ENCODE data around the gene MRPL14.

MRPL14 gene

DNA sequence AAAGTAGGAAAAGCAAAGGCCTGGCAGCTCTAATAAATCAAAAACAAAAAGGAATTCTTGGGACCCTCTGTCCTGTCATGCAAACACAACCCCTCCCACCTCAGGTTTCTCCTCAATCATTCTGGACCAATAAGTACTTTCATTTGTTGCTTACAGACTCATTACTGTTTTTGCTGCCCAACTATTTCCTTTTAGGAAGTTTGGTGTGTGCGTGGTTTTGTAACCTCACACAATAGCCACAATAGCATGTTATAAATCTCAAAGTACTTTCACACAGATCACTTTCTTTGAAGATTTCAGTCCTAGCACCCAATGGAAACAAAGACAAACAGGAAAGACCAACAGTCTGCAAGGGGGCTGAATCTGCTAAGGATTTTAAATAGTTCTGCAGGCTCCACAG is 4.5 kb downstream of the MRPL14 start:
- DNase-seq, result peak in 1 of 5 donors; percentile 49

DNA sequence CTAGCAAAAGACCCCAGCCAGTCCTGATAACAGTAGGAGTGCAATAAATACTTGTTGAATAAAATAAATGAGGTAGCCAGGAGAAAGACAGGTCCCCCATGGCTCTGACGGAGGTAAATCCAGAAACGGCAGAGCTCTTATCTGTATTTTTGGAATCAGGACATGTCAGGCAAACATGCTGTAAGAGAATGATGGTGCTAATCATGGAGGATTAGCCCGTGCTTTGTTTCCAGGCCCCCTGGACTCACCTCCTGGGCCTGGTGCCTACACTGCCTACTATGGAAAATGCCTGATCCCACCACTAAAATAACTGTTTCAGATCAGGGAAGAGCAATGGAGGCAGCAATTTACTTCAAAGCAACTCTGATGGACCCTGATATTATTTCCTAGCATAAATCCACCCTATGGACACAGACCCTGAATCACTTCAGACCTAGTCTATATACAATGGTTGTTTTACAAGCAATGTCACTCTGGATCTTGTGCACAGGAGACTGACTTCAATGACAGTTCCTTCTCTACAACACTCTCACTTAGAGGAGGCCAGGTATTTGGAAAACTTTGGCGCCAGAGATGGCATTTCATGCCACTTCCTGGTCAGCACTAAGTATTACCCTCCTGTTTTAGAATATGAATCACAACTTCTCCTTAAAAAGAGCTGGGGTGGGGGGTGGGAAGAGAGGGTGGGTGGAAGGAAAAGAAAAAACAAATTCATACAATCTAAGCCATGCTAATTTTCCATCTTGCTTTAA is 6.4 kb downstream of the MRPL14 start:
- no peak for DNase-seq

GRCh38 chr6:44119704-44120262 is 7.5 kb downstream of the MRPL14 start:
- no peak for DNase-seq

DNA sequence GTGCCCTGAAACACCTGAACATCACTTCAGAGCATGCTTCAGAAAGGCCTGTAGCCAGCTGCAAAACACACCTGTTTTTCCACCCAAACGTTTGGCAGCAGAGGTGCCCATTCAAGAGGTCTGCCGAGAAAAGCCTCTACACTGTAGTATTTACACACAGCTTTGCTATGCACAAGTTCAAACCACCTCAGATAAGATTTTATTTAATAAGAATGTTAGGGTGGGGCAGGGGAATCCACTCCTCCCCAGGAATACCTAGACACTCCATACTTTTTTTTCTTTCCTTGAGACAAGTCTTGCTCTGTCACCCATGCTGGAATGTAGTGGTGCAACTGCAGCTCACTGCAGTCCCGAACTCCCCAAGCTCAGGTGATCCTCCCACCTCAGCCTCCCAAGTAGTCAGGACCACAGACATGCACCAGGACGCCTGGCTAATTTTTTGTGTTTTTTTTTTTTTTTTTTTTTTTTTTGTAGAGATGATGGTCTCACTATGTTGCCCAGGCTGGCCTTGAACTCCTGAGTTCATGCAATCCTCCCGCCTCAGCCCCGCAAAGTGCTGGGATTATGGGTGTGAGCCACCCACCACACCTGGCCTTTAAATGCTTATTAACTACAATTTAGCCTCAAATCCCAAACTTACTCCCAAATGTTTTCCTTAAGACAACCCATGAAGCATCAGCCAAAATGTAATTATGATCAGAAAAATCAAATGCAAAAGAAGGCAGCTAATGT is 9.7 kb downstream of the MRPL14 start:
- DNase-seq, result no peak

DNA sequence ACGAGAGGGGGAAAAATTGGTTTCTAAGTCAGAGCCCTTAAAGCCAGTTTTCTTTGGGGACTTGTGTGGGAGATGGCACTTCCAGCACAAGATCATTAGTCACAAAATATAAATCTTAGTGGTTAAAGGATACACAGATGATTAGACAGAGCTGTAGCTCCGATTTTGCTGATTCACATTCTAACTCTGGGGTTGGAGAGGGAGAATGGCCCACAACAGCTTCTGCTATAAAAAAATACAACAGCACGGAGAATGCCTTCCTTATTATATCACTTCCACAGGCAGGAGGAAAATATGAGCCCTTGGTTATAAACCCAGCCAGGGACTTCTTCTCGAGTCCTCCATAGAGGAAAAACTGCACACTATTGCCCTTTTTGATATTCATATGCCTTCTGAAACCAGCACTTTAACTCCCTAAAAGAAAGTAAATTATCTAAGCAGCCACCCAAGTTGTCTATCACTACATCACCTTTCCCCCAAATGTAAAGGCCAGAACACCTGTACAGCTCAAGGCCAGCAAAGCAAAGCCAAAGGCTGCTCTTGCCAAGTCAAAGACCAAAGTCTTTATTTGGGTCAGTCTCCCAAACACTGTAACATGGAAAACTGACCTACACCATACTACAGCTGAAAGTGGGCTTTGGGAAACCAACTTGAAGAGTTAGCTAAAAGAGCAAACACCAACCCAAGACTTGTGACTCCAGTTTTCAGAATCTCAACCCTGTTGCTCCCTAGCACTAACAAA is 10.4 kb downstream of the MRPL14 start:
- DNase-seq, result no peak

DNA sequence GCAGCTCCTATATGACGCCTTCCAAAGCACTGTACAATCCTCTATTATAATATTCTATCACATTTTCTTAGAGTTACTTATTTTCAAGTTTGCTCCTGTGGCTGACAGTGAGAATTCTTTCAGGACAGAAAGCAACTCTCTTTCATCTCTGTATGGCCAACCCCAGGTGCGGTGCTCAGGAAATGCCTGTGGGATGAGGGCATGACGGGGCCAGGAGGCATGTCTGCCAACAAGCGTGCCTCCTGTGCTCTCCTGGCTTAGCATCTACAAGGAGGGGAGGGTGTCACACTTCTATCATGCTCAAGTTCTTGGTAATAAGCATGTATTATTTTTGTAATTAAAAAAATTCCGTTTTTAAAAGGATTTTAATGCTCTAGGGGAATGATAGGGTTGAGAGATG is 11.4 kb downstream of the MRPL14 start:
- DNase-seq, result no peak

DNA sequence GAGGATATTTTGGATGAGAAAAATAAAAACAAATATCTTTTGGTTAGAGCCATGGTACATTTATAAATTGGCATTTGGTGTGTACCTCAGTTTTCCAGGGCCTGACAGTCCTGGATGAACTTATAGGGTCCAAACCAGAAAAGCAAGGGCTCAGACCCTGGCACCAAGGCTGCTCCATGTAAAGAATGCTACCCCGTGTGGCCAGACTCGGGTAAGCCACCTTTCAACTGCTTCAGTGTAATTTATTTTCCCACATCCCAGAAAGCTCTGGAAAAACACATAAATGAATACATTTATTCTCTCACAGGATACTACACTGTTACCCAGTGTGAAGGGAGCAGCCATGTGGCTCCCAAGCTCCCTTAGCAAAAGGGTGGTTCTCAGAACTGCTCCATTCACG is 13.8 kb downstream of the MRPL14 start:
- no peak for DNase-seq

DNA sequence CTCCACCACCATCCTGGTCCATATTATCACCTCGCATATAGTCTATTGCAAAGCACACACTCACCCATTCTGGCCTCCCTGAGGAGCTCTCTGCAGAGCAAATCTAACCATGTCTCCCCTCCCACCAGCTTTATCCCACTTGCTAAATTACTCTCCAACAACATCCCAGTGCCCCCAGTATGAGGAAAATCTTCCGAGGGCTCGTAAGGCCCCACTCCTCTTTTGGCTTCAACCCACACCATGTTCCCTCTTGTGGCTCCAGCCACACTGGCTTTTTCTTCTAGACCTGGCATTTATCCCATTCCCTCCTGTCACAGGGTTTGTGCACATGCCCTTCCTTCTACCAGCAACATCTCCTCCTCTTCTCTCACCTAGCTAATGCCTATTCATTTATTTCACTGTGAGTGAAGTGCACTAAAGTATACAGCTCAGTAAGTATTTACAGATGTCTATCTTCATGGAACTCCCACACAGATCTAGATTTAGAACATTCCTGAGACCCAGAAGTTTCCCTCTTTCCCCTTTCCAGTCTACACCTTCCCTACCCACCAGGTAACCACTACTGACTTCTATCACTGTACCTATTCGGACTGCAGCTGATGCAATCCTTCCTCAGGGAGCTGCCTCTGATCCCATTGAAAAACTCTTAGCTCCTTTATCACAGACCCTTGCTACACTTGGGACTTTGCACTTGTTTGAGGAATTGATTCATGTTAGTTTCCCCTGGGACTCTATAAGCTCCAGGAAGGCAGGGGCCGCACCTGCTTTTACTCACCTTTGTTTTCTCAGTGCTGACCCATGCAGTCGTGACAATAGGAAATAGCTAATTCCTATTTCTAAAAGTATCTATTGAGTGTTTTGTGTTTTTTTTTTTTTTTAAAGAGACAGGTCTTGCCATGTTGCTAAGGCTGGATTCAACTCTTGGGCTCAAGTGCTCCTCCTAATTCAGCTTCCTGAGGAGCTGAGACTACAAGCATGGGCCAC is 15.5 kb downstream of the MRPL14 start:
- no peak for DNase-seq

- DNase-seq, result no peak
Measured at GRCh38 chr6:44110966-44111365, 16.3 kb downstream of the MRPL14 start.

DNA sequence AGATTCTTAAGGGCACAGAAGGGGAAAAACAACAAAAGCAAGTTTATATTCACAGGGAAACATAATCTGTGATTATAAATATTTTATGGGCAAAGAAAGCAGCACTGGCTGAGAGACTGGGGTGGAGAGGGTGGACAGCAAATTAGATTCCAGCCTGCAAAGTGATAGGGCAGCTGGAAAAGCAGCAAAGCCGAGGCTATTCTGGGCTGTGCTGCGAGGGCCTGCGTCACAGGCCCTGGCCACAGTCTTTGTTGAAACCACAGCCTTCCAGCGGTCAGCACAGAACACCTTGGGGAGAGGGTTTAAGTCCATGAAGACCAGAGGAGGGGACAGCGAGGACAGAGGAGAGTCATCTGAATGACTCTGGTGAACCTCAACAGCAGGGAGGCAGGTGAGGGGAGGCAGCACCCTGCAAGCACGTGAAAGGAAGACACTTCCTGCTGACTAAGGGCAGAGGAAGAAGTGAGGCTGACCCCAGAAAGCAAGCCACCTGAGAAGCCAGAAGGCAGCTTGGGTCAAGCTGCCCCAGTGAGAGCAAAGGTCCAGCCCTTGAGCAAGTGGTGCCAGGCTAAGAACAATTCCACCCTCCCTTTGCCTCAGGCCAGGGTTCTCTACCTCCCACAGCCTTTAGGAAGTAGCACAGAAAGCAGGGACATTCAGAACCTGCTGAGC is 17.1 kb downstream of the MRPL14 start:
- DNase-seq, result no peak

GRCh38 chr6:44109212-44109611 is 18.0 kb downstream of the MRPL14 start:
- DNase-seq, result no peak

GRCh38 chr6:44108471-44108870 is 18.8 kb downstream of the MRPL14 start:
- DNase-seq, result no peak

DNA sequence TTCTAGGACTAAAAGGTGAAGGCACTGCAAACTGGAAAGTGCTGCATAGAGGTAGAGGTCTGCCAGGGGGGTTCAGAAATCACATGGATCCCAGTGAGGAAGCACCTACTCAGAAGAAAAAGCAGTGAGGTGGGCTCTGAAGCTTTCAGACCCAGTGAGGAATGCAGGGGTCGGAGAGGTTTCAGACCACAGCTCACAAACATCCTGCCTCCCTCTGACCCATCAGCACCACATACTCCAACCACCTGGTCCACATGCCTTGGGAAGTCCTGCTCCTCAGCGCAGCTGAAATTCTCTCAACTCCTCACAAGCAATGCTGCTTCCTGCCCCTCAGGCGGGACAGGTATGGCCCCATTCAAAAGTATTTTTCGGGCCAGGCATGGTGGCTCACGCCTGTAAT is 20.2 kb downstream of the MRPL14 start:
- DNase-seq, result no peak

- no peak for DNase-seq
Measured at GRCh38 chr6:44105993-44106740, 21.1 kb downstream of the MRPL14 start.

DNA sequence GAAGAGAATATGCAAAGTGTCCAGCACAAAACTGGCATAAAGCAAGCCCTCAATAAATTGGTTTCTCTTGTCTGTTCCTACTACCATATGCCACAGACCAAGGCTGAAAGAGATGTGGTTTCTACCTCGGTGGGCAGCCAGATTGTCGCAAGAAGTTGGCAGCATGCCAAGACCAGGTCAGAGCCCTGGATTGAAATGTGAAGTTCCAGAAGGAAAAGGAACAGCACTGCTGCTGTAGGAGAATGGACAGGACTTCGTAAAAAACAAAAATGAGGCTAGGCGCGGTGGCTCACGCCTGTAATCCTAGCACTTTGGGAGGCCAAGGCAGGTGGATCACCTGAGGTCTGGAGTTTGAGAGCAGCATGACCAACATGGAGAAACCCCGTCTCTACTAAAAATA is 22.1 kb downstream of the MRPL14 start:
- no peak for DNase-seq

DNA sequence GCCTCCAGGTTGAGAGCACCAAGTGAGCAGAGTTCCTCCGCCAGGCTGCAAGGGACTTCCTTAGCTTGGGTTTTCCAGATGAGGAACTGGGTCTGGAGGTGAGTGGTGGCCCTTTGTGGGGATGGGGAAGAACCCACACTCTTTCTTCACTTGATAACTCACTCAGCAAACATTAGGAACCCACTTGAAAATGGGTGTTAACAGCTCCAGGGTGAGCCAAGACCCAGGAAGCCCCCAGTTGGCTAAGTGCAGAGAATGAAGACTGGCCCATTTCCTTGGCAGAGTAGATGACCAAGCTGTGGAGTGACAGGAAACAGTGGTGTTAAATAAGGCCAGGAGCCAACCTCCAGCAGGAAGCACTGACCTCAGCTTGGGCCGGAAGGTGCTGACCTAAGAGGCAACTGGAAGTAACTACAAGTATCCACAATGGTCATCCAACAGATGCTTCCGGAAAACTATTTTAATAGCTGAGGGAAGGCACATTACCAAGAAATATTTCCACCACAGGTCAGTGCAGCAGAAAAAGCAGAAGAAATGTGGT is 22.7 kb downstream of the MRPL14 start:
- no peak for DNase-seq

DNA sequence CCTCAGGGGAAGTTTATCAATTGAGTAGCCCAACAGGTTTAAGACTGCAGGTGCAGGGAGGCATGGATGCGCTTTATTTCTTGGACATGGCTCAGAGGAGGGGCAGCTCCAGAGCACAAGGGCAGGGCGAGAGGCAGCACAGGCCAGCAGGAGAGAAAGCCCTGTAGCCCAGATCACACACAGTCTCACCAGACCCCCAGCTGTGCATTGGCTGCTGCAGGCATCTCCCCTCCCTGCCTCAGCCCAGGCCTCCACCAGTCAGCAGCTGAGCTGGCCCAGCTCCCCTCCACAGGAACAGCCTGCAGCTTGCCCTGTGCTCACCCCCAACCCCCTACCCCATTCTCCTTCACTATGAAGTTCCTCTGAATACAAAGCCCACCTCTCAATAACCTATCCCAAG is 24.7 kb downstream of the MRPL14 start:
- DNase-seq, result no peak

DNA sequence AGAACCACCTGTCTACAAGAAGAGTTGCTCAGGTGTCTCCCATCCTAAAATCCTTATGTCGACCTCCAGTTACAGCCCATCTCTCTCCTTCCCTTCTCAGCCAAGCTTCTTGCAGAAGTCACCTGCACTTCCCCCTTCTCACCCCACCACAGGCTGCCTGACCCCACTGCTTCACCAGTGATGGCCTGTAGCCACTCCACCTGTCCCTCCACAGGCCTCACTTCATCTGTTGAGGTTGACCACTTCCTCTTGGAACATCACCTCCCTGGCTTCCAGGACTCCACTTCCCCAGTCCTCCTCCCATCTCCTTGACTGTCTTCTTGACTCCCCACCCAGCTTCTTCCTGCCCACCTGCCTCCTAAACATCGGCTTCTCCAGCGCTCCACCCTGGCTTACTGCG is 25.4 kb downstream of the MRPL14 start:
- no peak for DNase-seq

GRCh38 chr6:44100088-44100550 is 27.1 kb downstream of the MRPL14 start:
- DNase-seq, result no peak

DNA sequence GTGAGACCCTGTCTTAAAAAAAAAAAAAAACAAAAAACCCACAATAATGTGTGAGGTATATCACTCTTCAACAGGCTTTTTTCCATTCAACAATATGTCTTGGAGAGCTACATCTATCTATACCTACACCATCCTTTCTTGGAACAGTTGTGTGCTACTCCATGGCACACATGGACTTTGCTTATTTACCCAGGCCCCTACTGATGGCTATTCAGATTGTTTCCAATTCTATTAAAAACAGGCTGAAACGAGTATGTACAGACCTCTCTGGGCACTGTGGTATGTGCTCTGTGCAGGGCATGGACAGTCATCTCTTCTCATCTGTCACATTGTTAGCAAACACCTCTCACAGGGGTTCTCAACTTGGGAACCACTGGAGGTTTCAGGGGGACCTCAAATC is 28.1 kb downstream of the MRPL14 start:
- DNase-seq, result no peak

All from T-helper 1 cell (primary cell).